Spleen (tissue), 7 donors: ENCODE measurements around the gene GCC2.

Experiments used
- CTCF ChIP-seq, 11 experiments: fragments of 200-600 bp in 7 of 11; fragments of 450-650 bp in 4 of 11; sonication (generic) in 4 of 11; IDR thresholded peaks in 8 of 11; conservative IDR thresholded peaks in 3 of 11; 1 replicate in 7 of 11; 2 replicates in 4 of 11; pipeline versions ENCODE4 v1.4.0 to v1.8.0; 2016 to 2021; ENCODE audit warnings: antibody characterized with exemption in 11 of 11, inconsistent platforms in 4 of 11, mild to moderate bottlenecking in 1 of 11
- POLR2A ChIP-seq, 3 donors: fragments of 450-650 bp; IDR thresholded peaks; one replicate each; pipeline ENCODE4 v1.5.1; 2017; ENCODE audit warnings: antibody characterized with exemption in 3 of 3, mild to moderate bottlenecking in 1 of 3
- POLR2AphosphoS5 ChIP-seq, 3 donors: sonication (generic); formaldehyde crosslinking; IDR thresholded peaks; one replicate each; pipeline ENCODE4 v1.5.1; 2017; ENCODE audit warnings: antibody characterized with exemption in 3 of 3
- donor health status: DM: no; HTN: no; CAD: no; lungs with moderate emphysema.
- donor health status: DM: no; HTN: no; CAD: no.
- donor health status: DM: no; HTN: no; CAD: no.

- TF ChIP-seq CTCF (IDR thresholded peaks at IDR 0.05 in 8 of 11, conservative IDR thresholded peaks at IDR 0.05 in 3 of 11) (no peak), POLR2A (IDR thresholded peaks at IDR 0.05) (no peak), POLR2AphosphoS5 (IDR thresholded peaks at IDR 0.05) (no peak)
These were observed 34.1 kb upstream of the GCC2 start for GRCh38 chr2:108414945-108415344.
